ENCODE measurements around the gene BRS3.

The BRS3 gene

GRCh38 chrX:136496186-136496763 lies 8.5 kb downstream of the BRS3 start:
- DNase-seq = peak; percentile 73

GRCh38 chrX:136496764-136497555 lies 9.2 kb downstream of the BRS3 start:
- peak; percentile 92 for DNase-seq

- no peak for DNase-seq
These were observed 9.9 kb downstream of the BRS3 start, which contains the start of gene HTATSF1 for GRCh38 chrX:136497556-136498052. Gene HTATSF1 (plus strand): TSS chrX:136497592. CDS start chrX:136497685, 93 bp downstream.

GRCh38 chrX:136519069-136519468 lies 31.3 kb downstream of the BRS3 start:
- no peak for DNase-seq

GRCh38 chrX:136523770-136524169 lies 36.0 kb downstream of the BRS3 start:
- no peak for DNase-seq

- DNase-seq = peak; percentile 35
These were observed 38.2 kb downstream of the BRS3 start for GRCh38 chrX:136525738-136526606.

GRCh38 chrX:136528645-136529315 lies 41.0 kb downstream of the BRS3 start:
- DNase-seq = peak; percentile 92

- peak; percentile 9 for DNase-seq
These were observed 42.0 kb downstream of the BRS3 start for GRCh38 chrX:136529795-136530194.

GRCh38 chrX:136531951-136532350 lies 44.2 kb downstream of the BRS3 start, which contains the start of gene VGLL1:
Gene VGLL1 (plus strand): TSS chrX:136532215. CDS start chrX:136536021, 3,806 bp downstream.
- DNase-seq = no peak

GRCh38 chrX:136534131-136534530 lies 46.4 kb downstream of the BRS3 start:
- no peak for DNase-seq

- no peak for DNase-seq
These were observed 51.1 kb downstream of the BRS3 start for GRCh38 chrX:136538811-136539210.

GRCh38 chrX:136540226-136540625 lies 52.5 kb downstream of the BRS3 start:
- no peak for DNase-seq

- no peak for DNase-seq
These were observed 53.5 kb downstream of the BRS3 start for GRCh38 chrX:136541294-136541693.

GRCh38 chrX:136542281-136542680 lies 54.5 kb downstream of the BRS3 start:
- no peak for DNase-seq
